ENCODE measurements around the gene TMEM273.
A peak's percentile ranks its signal among the peaks of the same experiment; 100 is the strongest.
"Not testable (repeated sequence)": the region's sequence is repeated elsewhere in the genome, so short reads cannot be mapped to it uniquely, and the experiment has no call there.

Gene TMEM273

GRCh38 chr10:49202266-49202665 is 14.1 kb upstream of the TMEM273 start:
- no peak for DNase-seq

- no peak for DNase-seq
These were observed 12.7 kb upstream of the TMEM273 start for GRCh38 chr10:49200854-49201253.

GRCh38 chr10:49197171-49197570 is 9.0 kb upstream of the TMEM273 start:
- DNase-seq: no peak

- not testable (repeated sequence) for DNase-seq
These were observed 7.7 kb upstream of the TMEM273 start for GRCh38 chr10:49195864-49196263.

GRCh38 chr10:49194212-49194920 is 6.2 kb upstream of the TMEM273 start:
- no peak for DNase-seq

- DNase-seq: no peak
These were observed 3.2 kb upstream of the TMEM273 start for GRCh38 chr10:49191349-49191748.

- DNase-seq: no peak
These were observed 1.2 kb upstream of the TMEM273 start for GRCh38 chr10:49189422-49189821.

GRCh38 chr10:49187044-49187484 is 1.1 kb downstream of the TMEM273 start:
- DNase-seq: no peak

- DNase-seq: no peak
These were observed 1.6 kb downstream of the TMEM273 start for GRCh38 chr10:49186613-49187012.

GRCh38 chr10:49185213-49185612 is 3.0 kb downstream of the TMEM273 start:
- DNase-seq: no peak

- DNase-seq: no peak
These were observed 3.5 kb downstream of the TMEM273 start for GRCh38 chr10:49184642-49185111.

- DNase-seq: no peak
These were observed 4.3 kb downstream of the TMEM273 start for GRCh38 chr10:49183596-49184542.

- no peak for DNase-seq
These were observed 5.4 kb downstream of the TMEM273 start for GRCh38 chr10:49182776-49183175.

GRCh38 chr10:49180444-49180860 is 7.7 kb downstream of the TMEM273 start:
- no peak for DNase-seq

- no peak for DNase-seq
These were observed 8.3 kb downstream of the TMEM273 start for GRCh38 chr10:49179699-49180443.

GRCh38 chr10:49178489-49179471 is 9.4 kb downstream of the TMEM273 start:
- DNase-seq: no peak

GRCh38 chr10:49177391-49178355 is 10.5 kb downstream of the TMEM273 start:
- DNase-seq: peak; percentile 22

- no peak for DNase-seq
These were observed 11.6 kb downstream of the TMEM273 start for GRCh38 chr10:49176310-49177268.

- no peak for DNase-seq
These were observed 12.4 kb downstream of the TMEM273 start for GRCh38 chr10:49175587-49176309.
